Suprapubic skin (tissue), 3 donors: ENCODE measurements around the gene ATAD3C.
"Not testable (repeated sequence)": the region's sequence is repeated elsewhere in the genome, so short reads cannot be mapped to it uniquely, and the experiment has no call there.

Experiments
- CTCF ChIP-seq, 2 donors: fragments of 200-600 bp in 1 of 2; fragments of 450-650 bp in 1 of 2; sonication (generic) in 1 of 2; IDR thresholded peaks; one replicate each; pipeline ENCODE4 v1.5.1; 2016 to 2019; ENCODE audit warnings: antibody characterized with exemption in 2 of 2, mild to moderate bottlenecking in 1 of 2, moderate library complexity in 1 of 2
- POLR2A ChIP-seq, 2 donors: fragments of 450-650 bp; IDR thresholded peaks; one replicate each; pipeline ENCODE4 v1.6.1; 2017; ENCODE audit warnings: antibody characterized with exemption in 2 of 2, mild to moderate bottlenecking in 2 of 2, moderate library complexity in 2 of 2

- not testable (repeated sequence) for TF ChIP-seq POLR2A, CTCF (IDR thresholded peaks at IDR 0.05)
Observed at GRCh38 chr1:1516923-1517322, 67.4 kb downstream of the ATAD3C start.
